Purkinje cell (primary cell): Measurements from ENCODE around the gene BLOC1S1. TPM values are rescaled to one million over a fixed set of nuclear protein-coding genes. Genes with fewer than 3 reads are reported as not detected.

Source experiments
- polyA plus RNA-seq: library from polyadenylated mRNA; unstranded; fragments of >200 nt; fragmentation: Nextera tagmentation; gene quantifications from 2 replicates; pipeline ENCODE4 v1.2.1, GENCODE V29; 2014

BLOC1S1 gene
- 240 and 247 TPM in 2 replicates for polyA plus RNA-seq

GRCh38 chr12:55715833-55716581, at the start of gene BLOC1S1:
Gene BLOC1S1, plus strand, starts transcription at chr12:55716046. Its CDS starts 6 bp downstream, at chr12:55716052.

GRCh38 chr12:55707841-55708694, 7.8 kb upstream of the BLOC1S1 start, which contains the start of gene ITGA7:
Gene ITGA7, minus strand, starts transcription at chr12:55707904. Its CDS starts 222 bp downstream, at chr12:55707682.

GRCh38 chr12:55720071-55720564, 4.3 kb downstream of the BLOC1S1 start, which contains the start of gene RDH5:
Gene RDH5, plus strand, starts transcription at chr12:55720393. Its CDS starts 792 bp downstream, at chr12:55721185.

GRCh38 chr12:55728939-55729818, 13.3 kb downstream of the BLOC1S1 start, which contains the start of gene CD63:
Gene CD63, minus strand, starts transcription at chr12:55729009. Its CDS starts 668 bp downstream, at chr12:55728341.

GRCh38 chr12:55742719-55743405, 27.0 kb downstream of the BLOC1S1 start, which contains the start of gene GDF11:
Gene GDF11, plus strand, starts transcription at chr12:55743122. Its CDS starts 195 bp downstream, at chr12:55743317.

Other genes starting within 250 kb of the BLOC1S1 start
- not detected in 2 replicates for gene OR6C70, start 245.9 kb upstream of the BLOC1S1 start, polyA plus RNA-seq
- gene OR6C68, start 223.7 kb upstream of the BLOC1S1 start, polyA plus RNA-seq = not detected in 2 replicates
- gene OR6C4, start 166.4 kb upstream of the BLOC1S1 start, polyA plus RNA-seq = not detected in 2 replicates
- not detected in 2 replicates for gene OR2AP1, start 143.6 kb upstream of the BLOC1S1 start, polyA plus RNA-seq
- gene OR10P1, start 79.2 kb upstream of the BLOC1S1 start, polyA plus RNA-seq = not detected in 2 replicates
- 4.4 and 7.2 TPM in 2 replicates for gene ITGA7, start 8.1 kb upstream of the BLOC1S1 start, polyA plus RNA-seq
- gene RDH5, start 4.3 kb downstream of the BLOC1S1 start, polyA plus RNA-seq = 3.0 and 3.6 TPM in 2 replicates
- gene CD63, start 13.0 kb downstream of the BLOC1S1 start, polyA plus RNA-seq = 172 and 244 TPM in 2 replicates
- gene GDF11, start 27.1 kb downstream of the BLOC1S1 start, polyA plus RNA-seq = 15.2 and 20.9 TPM in 2 replicates
- gene SARNP, start 101.7 kb downstream of the BLOC1S1 start, polyA plus RNA-seq = 124 and 157 TPM in 2 replicates
- gene ORMDL2, start 102.0 kb downstream of the BLOC1S1 start, polyA plus RNA-seq = 140 and 181 TPM in 2 replicates
- gene DNAJC14, start 113.5 kb downstream of the BLOC1S1 start, polyA plus RNA-seq = 0.98 and 1.7 TPM in 2 replicates
- not detected in 2 replicates for gene MMP19, start 126.9 kb downstream of the BLOC1S1 start, polyA plus RNA-seq
- gene PYM1, start 211.8 kb downstream of the BLOC1S1 start, polyA plus RNA-seq = 19.0 and 28.9 TPM in 2 replicates
- 2.0 and 9.5 TPM in 2 replicates for gene DGKA, start 215.1 kb downstream of the BLOC1S1 start, polyA plus RNA-seq
- not detected in 2 replicates for gene PMEL, start 250.0 kb downstream of the BLOC1S1 start, polyA plus RNA-seq